HL-60/S4 treated with retinoic acid at 250 ng/mL for 4 days and 3 days (cell line): Measurements from ENCODE around the gene ROPN1L.
"Not testable (repeated sequence)": the region's sequence is repeated elsewhere in the genome, so short reads cannot be mapped to it uniquely, and the experiment has no call there.

Experiments used
- in situ Hi-C: fragments of 300-500 bp; cut with MboI; formaldehyde crosslinking; loops from 2 replicates; pipeline ENCODE4 v1.7.0; 2022; ENCODE audit warnings: low sequenced_read_pairs

The ROPN1L gene

DNA sequence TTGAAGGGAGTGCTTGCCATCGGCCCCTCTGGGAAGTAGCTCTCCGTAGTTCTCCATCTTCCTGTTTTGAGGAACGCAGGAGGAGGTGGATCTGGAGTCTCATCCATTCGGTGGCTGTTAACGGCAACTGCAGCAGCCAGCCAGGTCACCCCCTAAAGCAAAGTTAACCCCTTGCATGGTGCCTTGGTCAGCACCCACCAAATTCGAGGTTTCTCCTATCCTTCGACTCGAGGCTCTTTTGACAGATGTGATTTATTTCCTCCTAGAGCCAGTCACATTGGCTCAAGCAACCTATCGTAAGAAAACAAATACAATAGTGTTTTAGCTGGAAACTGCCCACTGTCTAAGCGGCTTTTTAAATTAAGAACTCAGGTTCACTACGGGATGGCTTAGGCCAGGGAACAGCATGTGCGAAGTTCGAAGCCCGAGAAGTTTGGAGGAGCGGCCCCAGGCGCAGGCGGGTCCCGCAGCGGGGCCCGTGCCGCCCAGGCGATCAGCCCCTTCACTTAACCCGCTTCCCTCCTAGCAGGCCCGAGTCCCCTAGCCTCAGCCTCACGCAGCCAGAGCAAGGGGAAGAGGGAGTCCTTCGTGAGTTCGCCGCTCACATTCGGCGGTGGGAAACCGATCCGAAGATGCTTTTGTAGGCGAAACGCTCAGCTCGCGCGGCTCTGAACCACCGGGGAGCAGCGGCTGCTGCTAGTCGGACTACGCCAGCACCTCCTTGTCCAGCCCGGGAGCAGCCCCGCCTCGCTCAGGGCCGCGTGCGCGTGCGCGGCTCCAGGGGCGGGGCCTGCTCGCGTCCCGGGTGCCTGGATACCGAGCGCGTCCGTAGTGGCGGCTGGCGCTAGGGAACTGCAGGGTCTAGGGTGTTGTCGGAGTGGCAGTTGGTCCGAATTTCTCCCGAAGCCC, at the start of gene ROPN1L:
Gene ROPN1L, plus strand, starts transcription at position 797 of the 909 bp plus-strand sequence. CDS start 289 bp downstream, outside the sequence.
- in situ Hi-C loops: no loop called here

DNA sequence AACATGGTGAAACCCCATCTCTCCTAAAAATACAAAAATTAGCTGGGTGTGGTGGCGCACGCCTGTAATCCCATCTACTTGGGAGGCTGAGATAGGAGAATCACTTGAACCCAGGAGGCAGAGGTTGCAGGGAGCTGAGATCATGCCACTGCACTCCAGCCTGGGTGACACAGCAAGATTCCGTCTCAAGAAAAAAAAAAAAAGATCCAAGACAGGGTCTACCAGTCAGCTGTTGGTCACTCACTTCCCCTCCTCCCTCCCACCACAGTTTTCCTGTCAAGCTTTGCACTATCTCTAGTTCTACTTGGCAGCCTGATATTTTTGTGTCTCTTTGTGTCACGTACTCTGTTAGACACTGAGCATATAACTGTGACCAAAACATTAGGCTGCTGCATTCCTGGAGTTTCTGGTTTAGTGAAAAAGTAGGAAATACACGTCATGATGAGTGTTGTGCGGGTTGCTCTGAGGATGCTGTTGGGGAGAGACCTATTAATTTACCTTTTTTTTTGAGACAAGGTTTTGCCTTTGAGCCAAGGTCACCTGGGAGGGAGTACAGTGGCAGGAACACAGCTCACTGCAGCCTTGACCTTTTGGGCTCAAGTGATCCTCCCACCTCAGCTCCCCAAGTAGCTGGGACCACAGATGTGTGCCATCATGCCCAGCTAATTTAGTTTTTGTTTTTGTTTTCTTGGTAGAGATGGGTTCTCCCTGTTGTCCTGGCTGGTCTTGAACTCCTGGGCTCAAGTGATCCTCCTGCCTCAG, 48.9 kb upstream of the ROPN1L start:
- in situ Hi-C loops: not testable (repeated sequence)

DNA sequence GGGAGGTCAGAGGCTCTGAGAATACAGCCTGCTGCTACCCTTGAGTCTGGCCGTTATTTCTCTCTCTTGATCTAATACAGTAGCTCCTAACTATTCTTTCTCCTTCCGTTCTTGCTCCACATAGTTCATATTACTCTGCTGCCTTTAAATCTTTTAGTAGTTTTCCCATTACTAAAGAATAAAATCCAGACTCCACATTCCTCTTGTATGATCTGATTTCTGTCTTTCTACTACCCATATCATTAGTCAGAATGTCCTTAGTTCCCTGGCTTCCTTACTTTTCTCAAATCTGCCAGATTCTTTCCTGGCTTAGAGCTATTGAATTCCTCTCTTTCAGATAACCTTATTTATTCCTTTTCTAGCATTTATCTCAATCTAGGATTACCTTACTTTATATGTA, 48.2 kb upstream of the ROPN1L start:
- in situ Hi-C loops: no loop called here

DNA sequence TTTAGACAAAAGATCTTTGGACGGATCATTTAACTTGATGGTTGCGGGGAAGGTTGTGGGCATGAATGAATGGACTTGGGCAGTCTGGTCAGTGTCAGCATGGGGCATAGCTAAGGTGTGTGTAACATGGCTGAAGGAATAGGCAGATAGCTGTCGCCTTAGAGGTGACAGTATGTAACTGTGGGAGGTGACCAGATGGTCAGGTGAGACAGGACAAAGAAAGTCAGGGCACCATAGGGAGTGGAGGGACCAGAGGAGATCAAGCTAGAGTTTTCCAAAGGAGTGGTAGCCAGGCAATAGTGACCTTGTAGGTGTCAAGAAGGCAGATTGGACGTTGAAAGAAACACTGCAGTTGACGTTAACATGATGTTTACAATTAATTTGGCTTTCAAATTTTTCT, 45.1 kb upstream of the ROPN1L start:
- in situ Hi-C loops: no loop called here

DNA sequence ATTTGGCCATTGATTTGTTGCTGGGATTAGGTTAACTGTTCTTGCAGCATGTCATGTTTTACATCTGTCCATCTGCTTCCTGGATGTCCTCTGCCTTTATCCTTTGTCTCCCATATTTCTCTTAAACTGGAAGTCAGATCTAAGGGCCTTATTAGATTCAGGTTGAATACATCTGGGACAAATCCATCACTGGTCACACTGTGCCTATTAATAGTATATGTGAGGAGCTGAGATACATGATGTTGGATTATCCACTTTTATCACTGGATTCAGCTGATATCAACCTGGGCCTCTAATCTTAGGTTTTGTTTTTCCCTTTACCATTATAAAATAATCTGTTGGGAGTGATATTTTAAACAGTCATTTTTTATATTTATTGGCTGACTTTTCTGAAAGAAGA, 41.8 kb upstream of the ROPN1L start:
- in situ Hi-C loops: no loop called here

DNA sequence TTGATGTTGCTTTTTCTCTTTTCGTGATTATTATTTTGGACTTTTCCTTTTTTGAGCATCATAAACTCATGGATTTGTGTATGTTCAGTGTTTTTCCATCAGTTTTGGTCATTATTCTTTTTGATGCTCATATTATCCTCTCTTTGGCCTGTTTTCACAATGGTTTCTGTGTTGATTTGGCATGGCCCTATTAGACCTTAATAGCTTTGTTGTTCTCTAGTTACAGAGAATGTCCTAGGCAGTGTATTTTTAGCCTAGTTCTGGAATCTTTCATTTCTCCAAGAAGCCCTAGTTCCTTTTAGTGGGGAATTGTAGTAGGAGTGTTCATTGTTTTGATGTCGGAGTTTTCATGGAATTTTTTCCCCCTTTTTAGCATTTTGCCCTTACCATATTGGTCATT, 41.3 kb upstream of the ROPN1L start:
- in situ Hi-C loops: no loop called here

DNA sequence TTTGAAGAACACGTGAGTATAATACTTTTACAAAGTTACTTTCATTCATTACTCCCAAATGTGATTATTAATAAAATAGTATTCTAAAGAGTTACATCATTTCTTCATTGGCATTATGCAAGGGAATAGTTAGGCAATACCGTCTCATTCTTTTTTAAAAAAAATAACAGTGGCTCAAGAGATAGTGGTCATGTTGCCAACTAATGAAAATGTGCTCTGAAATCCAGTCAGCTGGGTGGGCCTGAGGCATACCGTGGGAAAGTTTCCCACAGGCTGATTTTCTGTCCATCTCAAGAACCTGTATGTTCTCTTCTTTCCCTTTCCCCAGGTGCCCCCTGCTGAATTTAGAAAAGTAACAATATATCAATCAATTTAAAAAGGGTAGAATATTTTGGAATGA, 40.8 kb upstream of the ROPN1L start:
- in situ Hi-C loops: no loop called here

DNA sequence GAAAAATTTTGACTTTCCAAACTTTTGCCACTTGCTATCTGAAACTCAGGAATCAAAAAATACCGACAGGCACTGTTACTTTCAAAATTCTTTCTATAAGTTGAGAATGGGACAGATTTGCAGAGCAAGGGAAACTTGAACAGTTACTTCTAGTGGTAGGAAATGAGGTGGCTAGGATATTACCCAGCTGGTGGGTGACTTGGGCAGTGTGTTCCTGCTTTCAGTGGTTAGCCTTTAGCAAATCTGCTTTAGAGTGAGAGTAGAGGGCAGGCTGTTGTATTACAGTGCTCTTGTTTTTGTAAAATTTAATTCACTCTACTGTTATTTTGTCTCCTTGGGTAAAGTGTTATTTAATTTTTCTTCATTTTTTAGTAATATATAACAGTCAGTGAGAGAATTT, 40.2 kb upstream of the ROPN1L start:
- in situ Hi-C loops: no loop called here

DNA sequence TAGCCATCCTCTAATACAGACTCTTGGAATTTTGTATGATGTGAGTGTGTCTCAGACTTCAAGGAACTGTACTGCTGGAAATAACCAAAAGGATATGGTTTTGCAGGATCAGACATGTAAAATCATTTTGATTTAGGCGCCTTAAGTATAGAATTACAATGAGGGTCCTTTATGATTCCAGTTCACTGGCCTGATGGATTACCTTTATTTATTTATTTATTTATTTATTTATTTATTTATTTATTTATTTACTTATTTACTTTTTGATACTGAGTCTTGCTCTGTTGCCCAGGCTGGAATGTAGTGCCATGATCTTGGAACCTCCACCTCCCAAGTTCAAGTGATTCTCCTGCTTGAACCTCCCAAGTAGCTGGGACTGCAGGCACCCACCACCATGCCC, 37.9 kb upstream of the ROPN1L start:
- in situ Hi-C loops: no loop called here

DNA sequence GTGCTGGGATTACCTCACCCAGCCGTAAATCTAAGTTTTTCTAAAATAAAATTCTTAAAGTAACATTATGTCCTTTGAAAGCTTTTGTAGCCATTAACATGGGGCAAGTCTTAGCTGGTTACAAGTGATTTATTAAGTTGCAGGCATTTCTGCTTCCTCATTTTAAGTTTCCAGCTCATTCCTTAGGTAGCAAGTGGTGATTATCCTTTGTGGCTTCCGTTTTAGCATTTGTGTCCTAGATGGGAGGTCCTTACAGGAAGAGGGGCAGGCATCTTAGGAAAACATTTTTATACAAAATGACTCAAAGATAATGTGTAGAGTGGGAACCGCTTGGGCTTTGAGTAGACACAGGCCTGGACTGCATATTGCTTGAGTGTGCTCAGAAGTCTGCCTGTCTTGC, 35.0 kb upstream of the ROPN1L start:
- in situ Hi-C loops: no loop called here

DNA sequence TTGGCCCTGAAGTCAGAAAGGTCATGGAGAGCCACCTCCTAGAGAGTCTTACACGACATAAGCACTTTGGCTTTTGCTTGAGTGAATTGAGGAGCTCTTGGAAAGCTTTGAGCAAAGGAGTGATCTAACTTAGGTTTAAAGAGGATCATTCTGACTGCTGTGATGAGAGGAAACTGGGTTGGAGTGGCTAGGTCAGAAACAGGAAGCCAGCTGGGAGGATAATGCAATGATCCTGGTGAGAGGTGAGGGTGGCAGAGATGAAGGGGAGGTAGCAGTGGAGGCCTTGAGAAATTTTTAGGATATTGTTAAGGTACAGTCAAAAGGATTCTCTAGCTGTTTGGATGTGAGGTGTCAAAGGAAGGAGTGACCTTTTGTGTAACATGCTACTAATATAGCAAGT, 32.2 kb upstream of the ROPN1L start:
- in situ Hi-C loops: no loop called here

DNA sequence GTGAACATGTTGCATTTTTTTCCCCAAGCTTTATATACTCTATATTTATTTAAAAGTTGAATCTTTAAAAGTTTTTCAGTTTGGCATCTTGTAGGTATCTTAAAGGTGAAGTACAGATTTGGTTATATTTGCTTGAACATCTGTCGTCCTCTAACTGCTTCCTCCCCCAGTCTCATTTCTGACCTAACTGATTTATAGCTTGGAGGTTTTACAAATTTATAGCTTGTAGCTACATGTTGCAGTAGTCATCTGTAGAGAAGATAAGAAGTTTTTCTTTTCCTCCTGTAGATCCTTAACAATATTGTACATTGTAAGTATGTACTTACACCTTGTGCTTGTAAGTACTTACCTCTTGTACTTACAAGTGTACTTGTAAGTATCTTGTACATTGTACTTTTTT, 31.0 kb upstream of the ROPN1L start:
- in situ Hi-C loops: no loop called here

DNA sequence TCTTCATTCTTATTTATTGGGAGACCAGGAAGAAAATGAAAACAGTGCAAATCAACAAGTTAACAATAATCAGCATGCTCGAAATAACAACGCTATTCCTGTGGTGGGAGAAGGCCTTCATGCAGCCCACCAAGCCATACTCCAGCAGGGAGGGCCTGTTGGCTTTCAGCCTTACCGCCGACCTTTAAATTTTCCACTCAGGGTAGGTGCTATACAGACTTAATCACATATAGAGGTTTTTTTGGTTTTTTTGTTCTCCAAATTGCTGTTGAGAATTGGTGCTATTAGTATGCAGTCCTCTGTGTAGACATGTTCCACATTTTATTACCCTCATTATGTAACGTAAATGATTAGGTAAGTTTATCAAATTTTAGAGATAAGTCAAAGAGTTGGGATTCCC, 30.3 kb upstream of the ROPN1L start:
- in situ Hi-C loops: no loop called here

DNA sequence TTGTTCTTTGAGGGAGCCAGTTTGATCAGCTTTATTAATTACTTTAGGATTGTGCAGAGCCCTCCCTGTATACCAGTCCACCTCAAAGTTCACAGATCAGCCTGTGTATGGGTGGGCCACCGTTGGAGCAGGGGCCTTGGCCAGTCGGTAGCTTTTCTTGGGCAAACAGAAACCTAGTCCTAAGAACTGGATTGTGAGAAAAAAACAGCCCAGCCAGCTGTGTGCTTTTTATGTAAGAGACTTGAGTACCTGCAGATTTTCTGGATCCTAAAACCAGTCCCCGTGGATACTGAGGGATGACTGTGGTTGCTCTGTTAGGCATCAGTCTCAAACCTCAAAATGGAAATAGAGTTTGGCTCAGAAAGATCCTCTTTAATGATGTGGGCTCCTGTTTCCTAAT, 24.8 kb upstream of the ROPN1L start:
- in situ Hi-C loops: no loop called here

DNA sequence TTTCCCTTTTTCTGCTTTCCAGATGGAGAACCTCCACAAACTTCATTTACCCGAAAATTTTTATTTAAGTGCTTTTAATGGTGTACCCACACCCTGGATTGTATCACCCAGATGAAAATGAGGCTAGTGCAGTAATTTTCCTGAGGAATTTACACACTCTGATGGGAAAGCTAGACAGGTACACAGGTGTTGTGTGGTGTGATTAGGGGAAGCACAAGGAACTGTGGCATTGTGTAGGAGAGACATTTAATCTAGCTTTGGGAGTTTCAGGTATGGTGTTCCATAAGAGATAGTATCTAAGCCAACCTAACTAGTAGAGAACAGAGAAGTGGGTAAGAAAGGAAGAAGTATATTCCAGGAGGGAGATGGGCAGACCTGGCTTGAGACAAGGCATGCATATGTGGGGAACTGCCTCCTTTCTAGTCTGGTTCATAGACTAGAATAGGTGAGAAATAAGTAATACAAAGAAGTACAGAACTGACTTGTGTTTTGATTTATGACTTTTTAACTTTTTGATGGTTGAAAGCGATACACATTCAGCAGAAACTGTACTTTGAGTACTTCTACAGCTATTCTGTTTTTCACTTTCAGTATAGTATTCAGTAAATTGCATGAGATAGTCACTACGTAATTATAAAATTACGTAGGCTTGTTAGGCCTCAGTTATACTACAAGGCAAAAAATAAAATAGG, 22.9 kb upstream of the ROPN1L start:
- in situ Hi-C loops: no loop called here

DNA sequence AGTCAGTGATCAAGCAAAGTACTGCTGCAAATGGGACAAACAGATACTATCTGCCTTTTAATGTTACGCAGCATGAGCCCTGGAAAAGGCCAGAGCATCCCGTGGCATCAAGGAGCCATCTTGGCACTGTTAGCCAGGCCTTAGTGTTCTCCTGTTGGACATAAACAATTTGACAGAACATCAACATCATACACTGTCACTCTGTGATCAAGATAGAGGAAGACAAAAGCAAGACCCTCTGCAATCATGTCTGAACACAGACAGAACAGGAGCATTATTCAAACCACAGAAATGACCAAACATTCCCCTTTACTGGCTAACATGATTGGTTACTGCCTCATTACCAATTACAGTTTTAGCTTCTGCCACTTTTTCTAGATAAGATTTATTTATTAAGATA, 21.2 kb upstream of the ROPN1L start:
- in situ Hi-C loops: no loop called here

DNA sequence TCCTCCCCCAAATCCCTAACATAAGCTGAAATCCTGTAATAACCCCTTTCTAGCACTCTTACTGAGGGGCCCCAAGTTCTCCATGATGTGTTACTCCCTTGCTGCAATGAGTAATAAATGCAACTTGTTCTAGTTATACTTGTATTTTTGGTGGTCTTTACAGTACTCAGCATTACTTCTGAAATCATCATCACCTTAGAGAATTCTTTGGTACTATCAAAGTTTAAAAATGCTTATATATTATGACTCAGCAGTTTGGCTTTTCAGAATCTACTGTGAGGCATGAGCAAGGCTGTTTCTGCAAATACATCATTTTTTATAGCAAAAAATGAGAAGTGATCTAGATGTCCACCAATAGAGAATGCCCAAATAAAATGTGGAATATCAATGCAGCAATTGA, 20.7 kb upstream of the ROPN1L start:
- in situ Hi-C loops: no loop called here

DNA sequence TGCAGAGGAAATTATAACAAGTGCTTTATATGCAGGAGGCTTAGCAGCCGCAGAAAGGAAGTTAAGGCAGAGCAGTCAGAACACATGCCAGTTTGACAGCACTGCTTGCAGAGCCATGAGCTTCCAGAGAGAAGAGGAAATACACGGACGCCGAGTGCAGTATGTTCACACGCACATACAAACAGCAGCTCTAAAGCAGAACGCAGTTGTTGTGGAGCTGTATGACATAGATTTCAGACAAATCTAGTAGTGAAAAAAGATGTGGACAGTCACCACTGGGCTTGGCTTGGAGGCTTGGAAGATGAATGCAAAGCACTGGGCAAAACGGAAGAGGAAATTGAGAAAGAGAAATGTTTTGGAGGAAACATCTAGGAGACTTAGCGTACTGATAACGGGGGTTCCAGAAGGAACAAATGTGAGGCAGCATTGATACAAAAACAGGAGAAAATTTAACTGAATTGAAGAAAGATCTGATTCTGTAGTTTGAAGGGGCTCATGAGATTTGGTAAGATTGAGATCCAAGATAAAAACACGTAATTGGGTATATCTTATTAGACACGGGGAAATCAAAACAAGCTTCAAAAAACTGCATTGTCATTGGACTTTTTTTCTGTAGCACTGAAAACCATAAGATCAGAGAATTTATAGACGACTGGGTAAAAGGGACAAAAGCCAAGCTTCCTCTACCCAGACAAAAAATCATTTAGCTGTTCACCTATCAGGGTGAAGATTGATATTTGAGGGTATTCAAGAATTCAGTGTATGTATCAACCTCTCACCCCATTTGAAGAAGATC, 19.6 kb upstream of the ROPN1L start:
- in situ Hi-C loops: no loop called here

DNA sequence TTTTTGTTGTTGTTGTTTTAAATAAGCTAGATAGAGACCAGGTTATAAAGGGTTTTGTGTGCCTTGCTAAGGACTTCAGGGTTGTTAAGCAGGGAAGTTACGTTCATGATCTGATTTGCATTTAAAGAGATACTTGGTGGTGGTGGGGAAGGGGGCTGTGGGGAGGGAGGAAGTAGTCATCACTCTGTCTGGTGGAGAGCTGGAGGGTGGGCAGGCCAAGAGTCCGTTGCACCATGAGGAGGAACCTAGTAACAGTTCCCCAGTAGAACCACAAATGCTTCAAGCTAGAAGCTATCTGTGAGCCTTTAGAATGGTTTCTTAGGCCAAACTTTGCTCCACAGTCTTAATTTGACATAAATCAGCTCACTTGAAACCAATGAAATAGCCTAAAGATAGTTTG, 18.7 kb upstream of the ROPN1L start:
- in situ Hi-C loops: no loop called here

DNA sequence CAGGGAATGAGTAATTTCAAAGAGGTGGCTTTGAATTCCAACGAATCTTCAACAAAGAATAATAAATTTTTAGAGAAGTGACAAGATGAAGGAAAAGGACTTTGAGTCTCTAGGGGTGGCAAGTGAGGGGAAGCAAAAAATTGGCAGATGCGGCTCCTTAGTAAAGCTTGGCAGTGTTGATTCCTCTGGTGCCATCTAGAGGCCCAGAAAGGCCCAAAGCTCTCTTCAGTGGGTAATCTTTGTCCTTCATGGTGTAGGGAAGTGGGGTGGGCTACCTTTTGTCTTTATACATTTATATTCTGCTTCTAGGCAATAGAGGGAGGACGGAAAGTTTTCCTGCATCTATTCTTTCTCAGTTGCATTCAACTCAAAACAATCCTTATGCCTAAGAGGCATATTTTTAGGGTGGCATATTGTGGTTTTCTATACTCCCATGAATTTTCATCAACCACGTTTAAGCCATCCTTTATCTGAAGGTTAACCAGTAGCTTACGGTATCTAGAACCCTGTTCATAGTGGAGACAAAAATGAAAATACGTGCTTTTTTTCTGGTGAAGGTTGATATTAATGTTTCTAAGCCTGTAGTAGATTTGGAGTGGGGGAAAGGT, 17.5 kb upstream of the ROPN1L start:
- in situ Hi-C loops: no loop called here
